Stimulated activated CD4-positive, alpha-beta T cell treated with anti-CD3 and anti-CD28 coated beads, TNF-alpha, amount 100 ng/mL, for 4 hours (primary cell): Measurements from ENCODE around the gene ZFP36.
A peak's percentile ranks its signal among the peaks of the same experiment; 100 is the strongest.
"Not testable (repeated sequence)": the region's sequence is repeated elsewhere in the genome, so short reads cannot be mapped to it uniquely, and the experiment has no call there.

Experiments
- DNase-seq, 3 experiments: peaks; one replicate each; pipeline ENCODE4 v3.0.0-alpha.2; 2020; ENCODE audit warnings: low read depth in 3 of 3

The ZFP36 gene

GRCh38 chr19:39445196-39446111 lies 38.8 kb downstream of the ZFP36 start, which contains the start of gene SUPT5H:
Gene SUPT5H, plus strand, starts transcription at chr19:39445582. Its CDS starts 309 bp downstream, at chr19:39445891.
- peak; percentile 87 to 96 (median 95) for DNase-seq

GRCh38 chr19:39446365-39447084 lies 39.9 kb downstream of the ZFP36 start:
- no peak for DNase-seq

- DNase-seq: no peak
Measured at GRCh38 chr19:39448271-39448670, 41.6 kb downstream of the ZFP36 start.

- no peak for DNase-seq
Measured at GRCh38 chr19:39449116-39449797, 42.6 kb downstream of the ZFP36 start.

GRCh38 chr19:39451257-39451656 lies 44.6 kb downstream of the ZFP36 start:
- not testable (repeated sequence) for DNase-seq
